GM12873 (cell line): ENCODE data around the gene SCAPER.

Experiments used
- CTCF ChIP-seq: IDR thresholded peaks from 2 replicates; pipeline ENCODE4 v1.5.1; 2012; ENCODE audit warnings: low read depth, mild to moderate bottlenecking, moderate library complexity, low read length, control low read depth; ENCODE audit not compliant: insufficient read depth; ENCODE audit errors: missing control alignments

The SCAPER gene

GRCh38 chr15:76863123-76863522 lies 42.0 kb downstream of the SCAPER start:
- no peak for TF ChIP-seq CTCF

GRCh38 chr15:76861815-76862397 lies 43.2 kb downstream of the SCAPER start:
- no peak for TF ChIP-seq CTCF

GRCh38 chr15:76860201-76860600 lies 44.9 kb downstream of the SCAPER start:
- TF ChIP-seq CTCF = no peak

GRCh38 chr15:76846782-76847181 lies 58.4 kb downstream of the SCAPER start:
- no peak for TF ChIP-seq CTCF

GRCh38 chr15:76844096-76844495 lies 61.0 kb downstream of the SCAPER start:
- no peak for TF ChIP-seq CTCF

GRCh38 chr15:76843269-76843668 lies 61.9 kb downstream of the SCAPER start:
- no peak for TF ChIP-seq CTCF

GRCh38 chr15:76840830-76841460 lies 64.2 kb downstream of the SCAPER start:
- TF ChIP-seq CTCF = peak; percentile 54
